A549 (cell line): ENCODE results near the gene TTLL1.
"Not testable (repeated sequence)": the region's sequence is repeated elsewhere in the genome, so short reads cannot be mapped to it uniquely, and the experiment has no call there.

Source experiments
- GATA3 ChIP-seq: IDR thresholded peaks from 2 replicates; pipeline ENCODE4 v1.6.1; 2012; ENCODE audit warnings: borderline replicate concordance
- KDM1A ChIP-seq: fragments of 200-600 bp; sonication (generic); IDR thresholded peaks from 2 replicates; pipeline ENCODE4 v1.6.1; 2016; ENCODE audit warnings: low read depth, mild to moderate bottlenecking
- NR3C1 ChIP-seq: fragments of >200 bp; sonication (Bioruptor Twin); formaldehyde crosslinking; IDR thresholded peaks from 3 replicates; pipeline ENCODE4 v1.6.1; 2017
- POLR2A ChIP-seq: IDR thresholded peaks from 2 replicates; pipeline ENCODE4 v1.6.1; 2012; ENCODE audit warnings: mild to moderate bottlenecking, low read length
- RAD21 ChIP-seq, 2 experiments: fragments of >200 bp in 1 of 2; sonication (Bioruptor Twin) in 1 of 2; formaldehyde crosslinking in 1 of 2; IDR thresholded peaks in 1 of 2; conservative IDR thresholded peaks in 1 of 2; 2 replicates in 1 of 2; 3 replicates in 1 of 2; pipeline ENCODE4 v1.6.1; 2012 to 2018; ENCODE audit warnings: inconsistent platforms in 1 of 2
- RFX5 ChIP-seq: fragments of 450-650 bp; IDR thresholded peaks from 2 replicates; pipeline ENCODE4 v1.7.1; 2014; ENCODE audit warnings: antibody characterized with exemption, mild to moderate bottlenecking, moderate library complexity
- TF ChIP-seq, protein P1 (sequence below): fragments of >200 bp; sonication (Bioruptor Twin); formaldehyde crosslinking; IDR thresholded peaks from 3 replicates; pipeline ENCODE4 v1.5.1; 2016
- TF ChIP-seq, protein P2 (sequence below): fragments of 200-600 bp; sonication (generic); IDR thresholded peaks from 2 replicates; pipeline ENCODE4 v1.6.1; 2016; ENCODE audit warnings: antibody characterized with exemption, mild to moderate bottlenecking, moderate library complexity

DNA sequence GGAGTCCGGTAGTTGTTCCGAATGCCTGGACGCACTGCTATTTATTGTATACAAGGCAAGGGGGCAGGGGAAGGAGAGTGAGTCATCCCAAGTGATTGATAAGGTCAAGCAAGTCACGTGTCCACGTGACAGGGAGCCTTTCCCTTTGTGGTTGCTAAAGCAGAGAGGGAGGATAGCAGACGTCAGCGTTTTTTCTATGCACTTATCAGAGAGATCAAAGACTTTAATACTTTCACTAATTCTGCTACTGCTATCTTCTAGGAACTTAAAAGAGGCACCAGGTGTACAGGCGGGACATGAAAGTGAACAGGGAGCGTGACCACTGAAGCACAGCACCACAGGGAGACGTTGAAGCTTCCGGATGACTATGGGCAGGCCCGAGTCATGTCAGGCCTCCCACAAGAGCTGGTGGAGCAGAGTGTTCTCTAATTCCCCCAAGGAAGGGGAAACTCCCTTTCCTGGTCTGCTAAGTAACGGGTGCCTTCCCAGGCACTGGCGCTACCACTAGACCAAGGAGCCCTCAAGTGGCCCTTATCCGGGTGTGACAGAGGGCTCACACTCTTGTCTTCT is 14.9 kb upstream of the TTLL1 start:
- not testable (repeated sequence) for TF ChIP-seq RAD21 (conservative IDR thresholded peaks at IDR 0.05 in 1 of 2, IDR thresholded peaks at IDR 0.05 in 1 of 2); POLR2A; RFX5; KDM1A; NR3C1; GATA3
- TF ChIP-seq, protein P1, sequence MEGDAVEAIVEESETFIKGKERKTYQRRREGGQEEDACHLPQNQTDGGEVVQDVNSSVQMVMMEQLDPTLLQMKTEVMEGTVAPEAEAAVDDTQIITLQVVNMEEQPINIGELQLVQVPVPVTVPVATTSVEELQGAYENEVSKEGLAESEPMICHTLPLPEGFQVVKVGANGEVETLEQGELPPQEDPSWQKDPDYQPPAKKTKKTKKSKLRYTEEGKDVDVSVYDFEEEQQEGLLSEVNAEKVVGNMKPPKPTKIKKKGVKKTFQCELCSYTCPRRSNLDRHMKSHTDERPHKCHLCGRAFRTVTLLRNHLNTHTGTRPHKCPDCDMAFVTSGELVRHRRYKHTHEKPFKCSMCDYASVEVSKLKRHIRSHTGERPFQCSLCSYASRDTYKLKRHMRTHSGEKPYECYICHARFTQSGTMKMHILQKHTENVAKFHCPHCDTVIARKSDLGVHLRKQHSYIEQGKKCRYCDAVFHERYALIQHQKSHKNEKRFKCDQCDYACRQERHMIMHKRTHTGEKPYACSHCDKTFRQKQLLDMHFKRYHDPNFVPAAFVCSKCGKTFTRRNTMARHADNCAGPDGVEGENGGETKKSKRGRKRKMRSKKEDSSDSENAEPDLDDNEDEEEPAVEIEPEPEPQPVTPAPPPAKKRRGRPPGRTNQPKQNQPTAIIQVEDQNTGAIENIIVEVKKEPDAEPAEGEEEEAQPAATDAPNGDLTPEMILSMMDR: not testable (repeated sequence)
- TF ChIP-seq, protein P2, sequence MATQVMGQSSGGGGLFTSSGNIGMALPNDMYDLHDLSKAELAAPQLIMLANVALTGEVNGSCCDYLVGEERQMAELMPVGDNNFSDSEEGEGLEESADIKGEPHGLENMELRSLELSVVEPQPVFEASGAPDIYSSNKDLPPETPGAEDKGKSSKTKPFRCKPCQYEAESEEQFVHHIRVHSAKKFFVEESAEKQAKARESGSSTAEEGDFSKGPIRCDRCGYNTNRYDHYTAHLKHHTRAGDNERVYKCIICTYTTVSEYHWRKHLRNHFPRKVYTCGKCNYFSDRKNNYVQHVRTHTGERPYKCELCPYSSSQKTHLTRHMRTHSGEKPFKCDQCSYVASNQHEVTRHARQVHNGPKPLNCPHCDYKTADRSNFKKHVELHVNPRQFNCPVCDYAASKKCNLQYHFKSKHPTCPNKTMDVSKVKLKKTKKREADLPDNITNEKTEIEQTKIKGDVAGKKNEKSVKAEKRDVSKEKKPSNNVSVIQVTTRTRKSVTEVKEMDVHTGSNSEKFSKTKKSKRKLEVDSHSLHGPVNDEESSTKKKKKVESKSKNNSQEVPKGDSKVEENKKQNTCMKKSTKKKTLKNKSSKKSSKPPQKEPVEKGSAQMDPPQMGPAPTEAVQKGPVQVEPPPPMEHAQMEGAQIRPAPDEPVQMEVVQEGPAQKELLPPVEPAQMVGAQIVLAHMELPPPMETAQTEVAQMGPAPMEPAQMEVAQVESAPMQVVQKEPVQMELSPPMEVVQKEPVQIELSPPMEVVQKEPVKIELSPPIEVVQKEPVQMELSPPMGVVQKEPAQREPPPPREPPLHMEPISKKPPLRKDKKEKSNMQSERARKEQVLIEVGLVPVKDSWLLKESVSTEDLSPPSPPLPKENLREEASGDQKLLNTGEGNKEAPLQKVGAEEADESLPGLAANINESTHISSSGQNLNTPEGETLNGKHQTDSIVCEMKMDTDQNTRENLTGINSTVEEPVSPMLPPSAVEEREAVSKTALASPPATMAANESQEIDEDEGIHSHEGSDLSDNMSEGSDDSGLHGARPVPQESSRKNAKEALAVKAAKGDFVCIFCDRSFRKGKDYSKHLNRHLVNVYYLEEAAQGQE: not testable (repeated sequence)
